Upper lobe of left lung (tissue), 6 donors: ENCODE measurements around the gene JSRP1. TPM values are rescaled to one million over a fixed set of nuclear protein-coding genes. Genes with fewer than 3 reads are reported as not detected.
A peak's percentile ranks its signal among the peaks of the same experiment; 100 is the strongest.

Experiments used
- ATAC-seq, 2 donors: fragments of 200-7000 bp; cut with Tn5 transposase; one replicate each; pipeline ENCODE4 v1.9.1; 2022; ENCODE audit warnings: mild to moderate bottlenecking in 2 of 2, moderate library complexity in 2 of 2; ENCODE audit not compliant: low FRiP score in 2 of 2
- DNase-seq, 2 donors: peaks; one replicate each; pipeline ENCODE4 v3.0.0-alpha.2; 2019 to 2020
- H3K27ac ChIP-seq, 4 donors: fragments of 200-600 bp; sonication (generic); one replicate each; pipeline ENCODE4 v1.5.1; 2016 to 2019
- H3K27me3 ChIP-seq, 4 donors: fragments of 200-600 bp; sonication (generic); one replicate each; pipeline ENCODE4 v1.5.1; 2017 to 2019
- H3K36me3 ChIP-seq, 4 donors: fragments of 200-600 bp; sonication (generic); one replicate each; pipeline ENCODE4 v1.5.1; 2016 to 2019
- H3K4me1 ChIP-seq, 4 donors: fragments of 200-600 bp; sonication (generic); one replicate each; pipeline ENCODE4 v1.5.1; 2018 to 2019
- H3K4me3 ChIP-seq, 4 donors: fragments of 200-600 bp; sonication (generic); one replicate each; pipeline ENCODE4 v1.5.1; 2017 to 2019; ENCODE audit warnings: mild to moderate bottlenecking in 2 of 4, moderate library complexity in 1 of 4
- H3K9me3 ChIP-seq, 4 donors: fragments of 200-600 bp; sonication (generic); one replicate each; pipeline ENCODE4 v1.5.1; 2018 to 2019
- EP300 ChIP-seq, 4 donors: sonication (generic); formaldehyde crosslinking; IDR thresholded peaks; one replicate each; pipeline ENCODE4 v1.5.1; 2017; ENCODE audit warnings: antibody characterized with exemption in 4 of 4, control low read depth in 2 of 4
- POLR2A ChIP-seq, 4 donors: fragments of 450-650 bp; IDR thresholded peaks; one replicate each; pipeline ENCODE4 v1.5.1; 2016 to 2017; ENCODE audit warnings: antibody characterized with exemption in 4 of 4, mild to moderate bottlenecking in 2 of 4
- POLR2AphosphoS5 ChIP-seq, 2 donors: sonication (generic); formaldehyde crosslinking; IDR thresholded peaks; one replicate each; pipeline ENCODE4 v1.5.1; 2017; ENCODE audit warnings: antibody characterized with exemption in 2 of 2
- WGBS, 2 donors: methylation state at CpG; one replicate each; pipeline ENCODE4 v1.1.5; 2017 to 2018; 5-methylcytosine and 5-hydroxymethylcytosine counted together
- total RNA-seq, 6 donors: library from RNA; depleted of rRNA in 4 of 6; stranded (reverse); fragments of >200 nt in 4 of 6; gene quantifications; one replicate each; pipeline versions ENCODE4 v1.1.0 to v1.2.1, GENCODE V29; 2016 to 2021
- TF ChIP-seq, protein P1 (sequence below), 6 experiments: fragments of 450-650 bp in 4 of 6; fragments of 200-600 bp in 2 of 6; sonication (generic) in 2 of 6; IDR thresholded peaks; one replicate each; pipeline ENCODE4 v1.5.1; 2016 to 2019; ENCODE audit warnings: antibody characterized with exemption in 6 of 6
- donor health status: DM: no; HTN: no; CAD: no; lungs with moderate emphysema.
- donor health status: DM: no; HTN: yes; CAD: no; lungs with severe emphysema.

JSRP1 gene
- total RNA-seq, 6 donors from 2014 or later: 1.2 to 3.7 (median 1.7) TPM; not detected in 3

- no peaks in the 10 kb centered on the region for H3K27me3 ChIP-seq
- peaks cover 24 to 100% (median 94%) of the 10 kb centered on the region in 4 donors for H3K36me3 ChIP-seq
- no peak for TF ChIP-seq POLR2A (IDR thresholded peaks at IDR 0.05)
- TF ChIP-seq, protein P1, sequence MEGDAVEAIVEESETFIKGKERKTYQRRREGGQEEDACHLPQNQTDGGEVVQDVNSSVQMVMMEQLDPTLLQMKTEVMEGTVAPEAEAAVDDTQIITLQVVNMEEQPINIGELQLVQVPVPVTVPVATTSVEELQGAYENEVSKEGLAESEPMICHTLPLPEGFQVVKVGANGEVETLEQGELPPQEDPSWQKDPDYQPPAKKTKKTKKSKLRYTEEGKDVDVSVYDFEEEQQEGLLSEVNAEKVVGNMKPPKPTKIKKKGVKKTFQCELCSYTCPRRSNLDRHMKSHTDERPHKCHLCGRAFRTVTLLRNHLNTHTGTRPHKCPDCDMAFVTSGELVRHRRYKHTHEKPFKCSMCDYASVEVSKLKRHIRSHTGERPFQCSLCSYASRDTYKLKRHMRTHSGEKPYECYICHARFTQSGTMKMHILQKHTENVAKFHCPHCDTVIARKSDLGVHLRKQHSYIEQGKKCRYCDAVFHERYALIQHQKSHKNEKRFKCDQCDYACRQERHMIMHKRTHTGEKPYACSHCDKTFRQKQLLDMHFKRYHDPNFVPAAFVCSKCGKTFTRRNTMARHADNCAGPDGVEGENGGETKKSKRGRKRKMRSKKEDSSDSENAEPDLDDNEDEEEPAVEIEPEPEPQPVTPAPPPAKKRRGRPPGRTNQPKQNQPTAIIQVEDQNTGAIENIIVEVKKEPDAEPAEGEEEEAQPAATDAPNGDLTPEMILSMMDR (IDR thresholded peaks at IDR 0.05): peak in 2 of 6 experiments; percentile 11 to 20
- no peaks in the 10 kb centered on the region for H3K9me3 ChIP-seq
- peak in 1 of 2 donors; percentile 81 for DNase-seq
- H3K27ac ChIP-seq: no peak overlapping the region
- 94 to 95% methylated on average over 20 of the region's 20 CpGs for WGBS, 2 donors
- H3K4me1 ChIP-seq: no peaks in the 10 kb centered on the region
- ATAC-seq: no peak
- no peak overlapping the region for H3K4me3 ChIP-seq
Observed at GRCh38 chr19:2221918-2222317, 34.3 kb downstream of the JSRP1 start.

GRCh38 chr19:2221250-2221831 lies 34.9 kb downstream of the JSRP1 start:
- H3K36me3 ChIP-seq: peaks cover 20 to 100% (median 94%) of the 10 kb centered on the region in 4 donors
- no peak overlapping the region for H3K27ac ChIP-seq
- no peak overlapping the region for H3K4me3 ChIP-seq
- no peaks in the 10 kb centered on the region for H3K9me3 ChIP-seq
- H3K4me1 ChIP-seq: no peaks in the 10 kb centered on the region
- no peaks in the 10 kb centered on the region for H3K27me3 ChIP-seq
- TF ChIP-seq POLR2AphosphoS5 (IDR thresholded peaks at IDR 0.05) (no peak), EP300 (IDR thresholded peaks at IDR 0.05) (no peak), POLR2A (IDR thresholded peaks at IDR 0.05) (no peak)
- TF ChIP-seq, protein P1 (IDR thresholded peaks at IDR 0.05): no peak
- 95 to 100% methylated on average over 5 to 20 of the region's 20 CpGs for WGBS, 2 donors
- no peak for ATAC-seq
- DNase-seq: peak in 1 of 2 donors; percentile 65

DNA sequence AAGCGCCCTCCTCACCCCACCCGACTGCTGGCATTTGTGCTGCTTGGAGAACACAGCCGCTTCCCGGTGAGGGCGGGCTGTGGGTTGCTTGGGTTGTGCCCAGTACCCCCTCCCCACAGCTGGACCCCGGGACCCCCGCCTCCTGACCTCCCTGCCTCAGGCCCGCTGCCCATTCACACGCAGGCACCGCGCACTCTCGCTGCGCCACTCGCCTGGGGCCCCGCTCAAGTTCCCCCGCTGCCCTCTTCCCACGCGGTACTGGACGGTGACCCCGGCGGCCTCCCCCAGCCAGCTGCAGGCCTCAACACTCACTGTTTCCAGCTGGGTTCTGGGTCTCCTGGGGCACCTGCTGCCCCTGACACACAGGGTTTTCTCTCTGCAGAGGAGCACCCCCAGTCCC lies 36.5 kb downstream of the JSRP1 start:
- H3K27me3 ChIP-seq: no peaks in the 10 kb centered on the region
- H3K4me1 ChIP-seq: no peaks in the 10 kb centered on the region
- no peak overlapping the region for H3K4me3 ChIP-seq
- H3K36me3 ChIP-seq: peaks cover 22 to 100% (median 94%) of the 10 kb centered on the region in 4 donors
- H3K9me3 ChIP-seq: no peaks in the 10 kb centered on the region
- no peak for ATAC-seq
- no peak overlapping the region for H3K27ac ChIP-seq
- 94 to 98% methylated on average over 14 to 15 of the region's 21 CpGs for WGBS, 2 donors
- DNase-seq: peak in 1 of 2 donors; percentile 78
- no peak for TF ChIP-seq POLR2AphosphoS5 (IDR thresholded peaks at IDR 0.05)
- TF ChIP-seq POLR2A (IDR thresholded peaks at IDR 0.05): no peak
- no peak for TF ChIP-seq EP300 (IDR thresholded peaks at IDR 0.05)
- TF ChIP-seq, protein P1 (IDR thresholded peaks at IDR 0.05): no peak

DNA sequence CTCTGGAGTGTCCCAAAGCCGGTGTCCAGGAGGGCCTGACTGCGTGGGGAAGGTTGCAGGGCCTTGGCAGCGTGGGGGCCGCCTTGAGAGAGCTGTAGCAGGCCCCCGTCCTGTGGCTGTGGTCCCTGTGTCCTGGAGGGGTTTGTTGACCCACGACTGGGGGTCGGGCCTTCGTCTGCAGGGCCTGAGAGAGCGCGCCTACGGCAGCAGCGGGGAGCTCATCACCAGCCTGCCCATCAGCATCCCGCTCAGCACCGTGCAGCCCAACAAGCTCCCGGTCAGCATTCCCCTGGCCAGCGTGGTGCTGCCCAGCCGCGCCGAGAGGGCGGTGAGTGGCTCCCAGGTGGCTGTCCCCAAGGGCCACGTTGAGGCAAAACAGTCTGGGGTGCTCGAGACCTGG lies 38.6 kb downstream of the JSRP1 start:
- DNase-seq (peak in 1 of 2 donors; percentile 78), ATAC-seq (no peak)
- 95 to 98% methylated on average over 15 to 21 of the region's 22 CpGs for WGBS, 2 donors
- Histone ChIP-seq H3K4me1 (peaks cover 0 to 11% (median 1%) of the 10 kb centered on the region in 4 donors), H3K27ac (no peak overlapping the region), H3K36me3 (peaks cover 13 to 100% (median 95%) of the 10 kb centered on the region in 4 donors), H3K4me3 (no peak overlapping the region), H3K27me3 (no peaks in the 10 kb centered on the region), H3K9me3 (no peaks in the 10 kb centered on the region)
- TF ChIP-seq POLR2A (IDR thresholded peaks at IDR 0.05): no peak
- TF ChIP-seq, protein P1 (IDR thresholded peaks at IDR 0.05): no peak
- TF ChIP-seq POLR2AphosphoS5 (IDR thresholded peaks at IDR 0.05): no peak
- TF ChIP-seq EP300 (IDR thresholded peaks at IDR 0.05): no peak
